ENCODE results near the gene ZNF84.

Gene ZNF84

DNA sequence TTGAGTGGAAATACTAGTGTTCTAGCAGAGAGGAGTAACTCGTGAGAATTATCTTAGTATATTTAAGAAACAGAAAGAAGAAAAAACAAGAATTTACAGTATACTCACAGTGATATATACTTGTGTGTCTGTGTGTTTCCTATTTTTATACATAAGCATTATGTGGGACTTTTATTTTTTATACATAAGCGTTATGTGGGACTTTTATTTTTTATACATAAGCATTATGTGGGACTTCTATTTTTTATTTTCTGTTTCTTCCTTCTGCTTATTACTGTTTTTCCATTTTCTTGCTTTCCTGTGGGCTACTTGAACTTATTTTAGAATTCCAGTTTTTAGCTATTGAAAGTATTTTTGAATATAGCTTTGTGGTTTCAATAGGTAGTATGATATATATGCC lies 36.5 kb downstream of the ZNF84 start:
- CTCF ChIA-PET: no interaction called here
- TF ChIP-seq CTBP1 (IDR thresholded peaks at IDR 0.05; ENCODE audit: borderline replicate concordance) (no peak), L3MBTL2 (conservative IDR thresholded peaks at IDR 0.05) (no peak), SP1 (IDR thresholded peaks at IDR 0.05) (no peak), FOXM1 (IDR thresholded peaks at IDR 0.05; ENCODE audit: borderline replicate concordance) (no peak), FOXK2 (IDR thresholded peaks at IDR 0.05) (no peak), FOXA1 (IDR thresholded peaks at IDR 0.05) (no peak)
- POLR2A ChIA-PET: no interaction called here
- no peak for DNase-seq (ENCODE audit: extremely low spot score)

DNA sequence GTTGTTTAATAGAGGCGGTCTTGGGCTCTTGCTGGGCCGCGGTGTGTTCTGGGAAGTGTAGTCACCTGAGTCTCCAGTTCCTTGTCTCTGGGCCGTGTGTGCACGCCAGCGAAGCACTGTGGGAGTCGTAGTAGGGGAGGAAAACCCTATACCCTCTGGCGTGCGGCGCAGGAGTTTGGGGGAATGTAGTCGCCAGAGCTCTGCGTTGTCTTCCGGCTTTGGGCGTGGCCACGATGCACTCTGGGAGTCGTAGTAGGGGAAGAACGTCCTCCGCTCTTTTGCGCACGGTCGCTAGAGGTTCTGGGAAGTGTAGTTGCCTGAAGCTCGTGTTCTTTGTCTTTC lies 42.7 kb downstream of the ZNF84 start:
- TF ChIP-seq TARDBP (IDR thresholded peaks at IDR 0.05) (no peak), ELF4 (IDR thresholded peaks at IDR 0.05) (peak; percentile 92)
- CTCF ChIA-PET: no interaction called here
- DNase-seq (ENCODE audit: extremely low spot score): peak; percentile 87
- POLR2A ChIA-PET: interaction anchor here (0.6 to 2.4 kb wide), 7 partner anchors 42 to 193 kb away, joined by 3 to 7 read pairs (median 3); partner anchors contain the start of genes CHFR, ZNF10, ZNF268 and ZNF891

DNA sequence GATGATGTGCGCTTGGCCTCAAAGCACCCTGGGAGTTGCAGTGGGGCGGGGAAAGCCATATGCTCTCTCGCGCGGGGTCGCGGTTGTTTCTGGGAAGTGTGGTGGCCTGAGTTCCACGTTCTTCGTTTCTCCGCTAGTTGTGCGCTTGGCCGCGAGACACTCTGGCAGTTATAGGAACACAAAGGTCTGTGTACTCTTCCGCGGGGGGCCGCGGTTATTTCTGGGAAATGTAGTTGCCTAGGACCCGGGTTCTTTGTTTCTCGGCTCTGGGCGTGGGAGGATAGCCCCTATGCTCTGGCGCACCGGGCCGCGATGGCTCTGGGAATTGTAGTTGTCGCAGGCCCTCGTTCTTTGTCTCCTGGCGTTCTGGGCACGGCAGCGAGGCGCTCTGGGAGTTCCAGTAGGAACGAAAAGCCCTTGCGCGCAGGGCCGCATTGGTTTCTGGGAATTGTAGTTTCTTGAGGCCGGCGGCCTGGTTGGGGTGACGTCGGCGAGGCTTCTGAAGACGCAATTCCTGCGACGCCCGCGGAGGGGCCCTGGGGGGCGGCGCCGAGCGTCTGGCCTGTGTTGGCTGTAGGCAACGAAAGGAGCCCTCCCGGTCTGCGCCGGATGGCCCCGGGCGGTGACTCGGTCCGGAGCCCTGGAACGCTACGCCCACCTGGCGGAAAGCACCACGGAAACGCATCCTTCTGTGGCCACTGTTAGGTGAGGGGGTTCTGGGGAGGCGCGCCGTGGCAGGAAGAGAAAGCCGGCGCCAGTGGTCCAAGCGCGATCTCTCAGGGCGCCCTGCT lies 43.3 kb downstream of the ZNF84 start, which contains the start of gene ZNF140:
Gene ZNF140, plus strand, starts transcription at position 556 of the 791 bp plus-strand sequence. CDS start 398 bp downstream, outside the sequence.
- peak; percentile 95 for TF ChIP-seq L3MBTL2 (conservative IDR thresholded peaks at IDR 0.05)
- TF ChIP-seq SUZ12 (IDR thresholded peaks at IDR 0.05): 0 out of 2 replicates have a peak, but pooled peaks have one; percentile 67
- TF ChIP-seq HDGF (IDR thresholded peaks at IDR 0.05; ENCODE audit: borderline replicate concordance): no peak
- TF ChIP-seq FOXM1 (IDR thresholded peaks at IDR 0.05; ENCODE audit: borderline replicate concordance): peak; percentile 81; the same call in 1 of the 2 replicates
- no peak for TF ChIP-seq LEF1 (IDR thresholded peaks at IDR 0.05; ENCODE audit: borderline replicate concordance)
- no peak for TF ChIP-seq NFRKB (IDR thresholded peaks at IDR 0.05)
- POLR2A ChIA-PET: interaction anchor here (0.6 to 2.4 kb wide), 7 partner anchors 43 to 193 kb away, joined by 3 to 7 read pairs (median 3); partner anchors contain the start of genes CHFR, ZNF10, ZNF268 and ZNF891
- peak; percentile 85 for DNase-seq (ENCODE audit: extremely low spot score)
- CTCF ChIA-PET: no interaction called here

GRCh38 chr12:133081159-133081780 lies 44.0 kb downstream of the ZNF84 start:
- ChIA-PET CTCF (no interaction called here), POLR2A (interaction anchor here (2.4 kb wide), 1 partner anchor 49 kb away, joined by 7 read pairs; the partner anchor contains the start of genes ZNF10 and ZNF891)
- DNase-seq (ENCODE audit: extremely low spot score): no peak
- TF ChIP-seq SP1 (IDR thresholded peaks at IDR 0.05) (no peak), NFRKB (IDR thresholded peaks at IDR 0.05) (no peak), HDGF (IDR thresholded peaks at IDR 0.05; ENCODE audit: borderline replicate concordance) (no peak), CTBP1 (IDR thresholded peaks at IDR 0.05; ENCODE audit: borderline replicate concordance) (no peak), TARDBP (IDR thresholded peaks at IDR 0.05) (no peak), ARNT (IDR thresholded peaks at IDR 0.05) (no peak), FOXK2 (IDR thresholded peaks at IDR 0.05) (no peak), ELF4 (IDR thresholded peaks at IDR 0.05) (no peak), LEF1 (IDR thresholded peaks at IDR 0.05; ENCODE audit: borderline replicate concordance) (no peak), PKNOX1 (IDR thresholded peaks at IDR 0.05) (no peak)

GRCh38 chr12:133083345-133083744 lies 46.0 kb downstream of the ZNF84 start:
- no peak for DNase-seq (ENCODE audit: extremely low spot score)
- TF ChIP-seq ELF4 (IDR thresholded peaks at IDR 0.05) (no peak), SUZ12 (IDR thresholded peaks at IDR 0.05) (no peak), ZNF384 (IDR thresholded peaks at IDR 0.05) (no peak), BHLHE40 (IDR thresholded peaks at IDR 0.05; ENCODE audit: borderline replicate concordance) (no peak), CTBP1 (IDR thresholded peaks at IDR 0.05; ENCODE audit: borderline replicate concordance) (no peak), FOXK2 (IDR thresholded peaks at IDR 0.05) (no peak), HDGF (IDR thresholded peaks at IDR 0.05; ENCODE audit: borderline replicate concordance) (no peak), PKNOX1 (IDR thresholded peaks at IDR 0.05) (no peak), FOXA1 (IDR thresholded peaks at IDR 0.05) (no peak), FOXM1 (IDR thresholded peaks at IDR 0.05; ENCODE audit: borderline replicate concordance) (no peak), TARDBP (IDR thresholded peaks at IDR 0.05) (no peak), ARNT (IDR thresholded peaks at IDR 0.05) (no peak), LEF1 (IDR thresholded peaks at IDR 0.05; ENCODE audit: borderline replicate concordance) (no peak), SP1 (IDR thresholded peaks at IDR 0.05) (no peak), NFRKB (IDR thresholded peaks at IDR 0.05) (no peak), L3MBTL2 (conservative IDR thresholded peaks at IDR 0.05) (no peak)
- CTCF ChIA-PET: no interaction called here
- POLR2A ChIA-PET: no interaction called here

DNA sequence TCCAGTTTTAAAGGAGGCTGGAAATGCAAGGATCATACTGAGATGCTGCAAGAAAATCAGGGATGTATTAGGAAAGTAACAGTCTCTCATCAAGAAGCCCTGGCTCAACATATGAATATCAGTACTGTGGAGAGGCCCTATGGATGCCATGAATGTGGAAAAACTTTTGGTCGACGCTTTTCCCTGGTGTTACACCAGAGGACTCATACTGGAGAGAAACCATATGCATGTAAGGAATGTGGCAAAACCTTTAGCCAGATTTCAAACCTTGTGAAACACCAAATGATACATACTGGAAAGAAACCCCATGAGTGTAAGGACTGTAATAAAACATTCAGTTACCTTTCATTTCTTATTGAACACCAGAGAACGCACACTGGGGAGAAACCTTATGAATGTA lies 68.3 kb downstream of the ZNF84 start:
- ChIA-PET POLR2A (no interaction called here), CTCF (no interaction called here)
- no peak for TF ChIP-seq LEF1 (IDR thresholded peaks at IDR 0.05; ENCODE audit: borderline replicate concordance)
- no peak for TF ChIP-seq ELF4 (IDR thresholded peaks at IDR 0.05)
- DNase-seq (ENCODE audit: extremely low spot score): no peak

GRCh38 chr12:133106253-133106652 lies 68.9 kb downstream of the ZNF84 start:
- no peak for TF ChIP-seq LEF1 (IDR thresholded peaks at IDR 0.05; ENCODE audit: borderline replicate concordance)
- TF ChIP-seq ZNF384 (IDR thresholded peaks at IDR 0.05): no peak
- no peak for TF ChIP-seq FOXA1 (IDR thresholded peaks at IDR 0.05)
- TF ChIP-seq FOXM1 (IDR thresholded peaks at IDR 0.05; ENCODE audit: borderline replicate concordance): no peak
- no peak for TF ChIP-seq PKNOX1 (IDR thresholded peaks at IDR 0.05)
- no peak for TF ChIP-seq SUZ12 (IDR thresholded peaks at IDR 0.05)
- TF ChIP-seq CTBP1 (IDR thresholded peaks at IDR 0.05; ENCODE audit: borderline replicate concordance): no peak
- TF ChIP-seq NFRKB (IDR thresholded peaks at IDR 0.05): no peak
- TF ChIP-seq TARDBP (IDR thresholded peaks at IDR 0.05): no peak
- no peak for TF ChIP-seq HDGF (IDR thresholded peaks at IDR 0.05; ENCODE audit: borderline replicate concordance)
- TF ChIP-seq BHLHE40 (IDR thresholded peaks at IDR 0.05; ENCODE audit: borderline replicate concordance): no peak
- TF ChIP-seq ELF4 (IDR thresholded peaks at IDR 0.05): no peak
- TF ChIP-seq L3MBTL2 (conservative IDR thresholded peaks at IDR 0.05): no peak
- TF ChIP-seq SP1 (IDR thresholded peaks at IDR 0.05): no peak
- no peak for TF ChIP-seq FOXK2 (IDR thresholded peaks at IDR 0.05)
- no peak for TF ChIP-seq ARNT (IDR thresholded peaks at IDR 0.05)
- POLR2A ChIA-PET: no interaction called here
- DNase-seq (ENCODE audit: extremely low spot score): no peak
- CTCF ChIA-PET: no interaction called here

Measured in HEK293T (cell line).